Measurements from ENCODE around the gene SLC39A7.
A peak's percentile ranks its signal among the peaks of the same experiment; 100 is the strongest.

SLC39A7 gene

DNA sequence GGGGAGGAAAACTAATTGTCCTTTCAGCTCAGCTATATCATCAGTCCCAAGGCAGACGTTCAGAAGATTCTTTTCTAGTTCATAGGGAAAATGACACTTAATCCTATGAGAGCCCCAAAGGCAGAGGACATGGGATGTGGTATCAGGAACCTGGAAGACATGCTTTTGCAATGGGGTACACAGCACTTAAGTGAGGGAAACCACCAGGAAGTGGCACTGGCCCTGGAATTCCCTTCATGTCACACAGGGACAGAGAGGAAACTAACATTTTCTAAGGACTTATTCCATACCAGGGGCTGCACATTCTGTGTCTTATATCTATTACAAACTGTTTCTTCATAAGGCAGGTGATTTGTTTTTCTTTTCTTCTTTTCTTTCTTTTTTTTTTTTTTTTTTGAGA lies 42.8 kb downstream of the SLC39A7 start:
- peaks cover 12% of the 10 kb centered on the region for H3K27me3 ChIP-seq (ENCODE audit: insufficient read depth, low read length, poor library complexity)
- peaks cover 8% of the 10 kb centered on the region for H3K4me1 ChIP-seq (ENCODE audit: insufficient read depth, low read length)
- H3K4me2 ChIP-seq (ENCODE audit: insufficient read depth, low read length): no peak overlapping the region
- H3K36me3 ChIP-seq (ENCODE audit: insufficient read depth, low read length): no peaks in the 10 kb centered on the region
- H4K20me1 ChIP-seq (ENCODE audit: insufficient read depth, low read length): no peaks in the 10 kb centered on the region
- TF ChIP-seq, protein P1, sequence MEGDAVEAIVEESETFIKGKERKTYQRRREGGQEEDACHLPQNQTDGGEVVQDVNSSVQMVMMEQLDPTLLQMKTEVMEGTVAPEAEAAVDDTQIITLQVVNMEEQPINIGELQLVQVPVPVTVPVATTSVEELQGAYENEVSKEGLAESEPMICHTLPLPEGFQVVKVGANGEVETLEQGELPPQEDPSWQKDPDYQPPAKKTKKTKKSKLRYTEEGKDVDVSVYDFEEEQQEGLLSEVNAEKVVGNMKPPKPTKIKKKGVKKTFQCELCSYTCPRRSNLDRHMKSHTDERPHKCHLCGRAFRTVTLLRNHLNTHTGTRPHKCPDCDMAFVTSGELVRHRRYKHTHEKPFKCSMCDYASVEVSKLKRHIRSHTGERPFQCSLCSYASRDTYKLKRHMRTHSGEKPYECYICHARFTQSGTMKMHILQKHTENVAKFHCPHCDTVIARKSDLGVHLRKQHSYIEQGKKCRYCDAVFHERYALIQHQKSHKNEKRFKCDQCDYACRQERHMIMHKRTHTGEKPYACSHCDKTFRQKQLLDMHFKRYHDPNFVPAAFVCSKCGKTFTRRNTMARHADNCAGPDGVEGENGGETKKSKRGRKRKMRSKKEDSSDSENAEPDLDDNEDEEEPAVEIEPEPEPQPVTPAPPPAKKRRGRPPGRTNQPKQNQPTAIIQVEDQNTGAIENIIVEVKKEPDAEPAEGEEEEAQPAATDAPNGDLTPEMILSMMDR (IDR thresholded peaks at IDR 0.05; ENCODE audit: borderline replicate concordance, extremely low read depth, low read length, poor library complexity, severe bottlenecking): no peak
- TF ChIP-seq EZH2 (IDR thresholded peaks at IDR 0.05; ENCODE audit: borderline replicate concordance, low read depth, low read length, severe bottlenecking): no peak
- no peak overlapping the region for H3K9ac ChIP-seq (ENCODE audit: low read depth, low read length)
- no peak overlapping the region for H2AFZ ChIP-seq (ENCODE audit: low read depth, low read length)
- H3K79me2 ChIP-seq (ENCODE audit: insufficient read depth, low read length): no peaks in the 10 kb centered on the region
- H3K4me3 ChIP-seq (ENCODE audit: low read depth in 1 of 2, low read length in 2 of 2): no peak overlapping the region
- DNase-seq (no peak), ATAC-seq (ENCODE audit: insufficient read depth, low read depth) (no peak)
- H3K27ac ChIP-seq (ENCODE audit: low read length): no peak overlapping the region
- no peaks in the 10 kb centered on the region for H3K9me3 ChIP-seq (ENCODE audit: insufficient read depth, low read length, severe bottlenecking)

DNA sequence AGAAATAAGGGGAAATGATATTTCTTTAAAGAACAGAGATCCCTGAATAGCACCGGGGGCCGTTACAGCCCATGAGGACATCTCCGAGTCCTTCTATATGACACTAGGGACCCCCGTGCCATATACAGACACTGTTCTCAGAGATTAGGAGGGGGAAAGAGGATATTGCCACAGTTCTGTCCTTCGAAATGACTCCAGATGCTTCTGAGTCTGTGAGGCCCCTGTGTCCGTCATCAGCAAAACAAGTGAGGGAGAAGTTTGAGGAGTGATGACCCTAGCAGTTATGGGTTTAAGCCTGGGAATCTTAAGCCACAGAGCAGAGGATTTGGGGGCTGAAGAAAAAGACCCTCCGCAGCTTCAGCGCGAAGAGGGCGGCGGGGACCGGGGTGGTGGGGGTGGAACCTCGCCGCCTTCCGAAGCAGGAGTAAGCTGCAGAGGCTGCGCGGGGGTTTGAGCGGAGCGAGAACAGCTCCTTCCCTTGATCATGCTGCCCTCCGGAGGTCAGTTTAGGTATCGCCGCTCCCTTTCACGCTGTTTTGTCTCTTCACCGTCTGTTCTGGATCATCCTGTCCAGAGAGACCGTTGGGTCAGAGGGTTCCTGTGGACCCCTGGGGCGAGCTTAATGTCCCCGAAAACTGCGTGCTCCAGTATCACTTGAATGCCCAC lies 47.4 kb downstream of the SLC39A7 start:
- H3K27me3 ChIP-seq (ENCODE audit: insufficient read depth, low read length, poor library complexity): no peaks in the 10 kb centered on the region
- TF ChIP-seq, protein P1 (IDR thresholded peaks at IDR 0.05; ENCODE audit: borderline replicate concordance, extremely low read depth, low read length, poor library complexity, severe bottlenecking): peak; percentile 93
- no peak for TF ChIP-seq EZH2 (IDR thresholded peaks at IDR 0.05; ENCODE audit: borderline replicate concordance, low read depth, low read length, severe bottlenecking)
- peak overlapping the region; percentile 19 to 63; a peak in 3 of 4 replicates for H3K4me3 ChIP-seq (ENCODE audit: low read depth in 1 of 2, low read length in 2 of 2)
- peak; percentile 91 for DNase-seq
- H3K79me2 ChIP-seq (ENCODE audit: insufficient read depth, low read length): peaks cover 14% of the 10 kb centered on the region
- H3K36me3 ChIP-seq (ENCODE audit: insufficient read depth, low read length): peaks cover 18% of the 10 kb centered on the region
- peak overlapping the region; percentile 85 for H2AFZ ChIP-seq (ENCODE audit: low read depth, low read length)
- H3K4me1 ChIP-seq (ENCODE audit: insufficient read depth, low read length): peaks cover 39% of the 10 kb centered on the region
- peak overlapping the region; percentile 67 for H3K9ac ChIP-seq (ENCODE audit: low read depth, low read length)
- no peaks in the 10 kb centered on the region for H4K20me1 ChIP-seq (ENCODE audit: insufficient read depth, low read length)
- no peaks in the 10 kb centered on the region for H3K9me3 ChIP-seq (ENCODE audit: insufficient read depth, low read length, severe bottlenecking)
- peak overlapping the region; percentile 88 for H3K4me2 ChIP-seq (ENCODE audit: insufficient read depth, low read length)
- ATAC-seq (ENCODE audit: insufficient read depth, low read depth): peak; percentile 53
- peak overlapping the region; percentile 80 for H3K27ac ChIP-seq (ENCODE audit: low read length)

DNA sequence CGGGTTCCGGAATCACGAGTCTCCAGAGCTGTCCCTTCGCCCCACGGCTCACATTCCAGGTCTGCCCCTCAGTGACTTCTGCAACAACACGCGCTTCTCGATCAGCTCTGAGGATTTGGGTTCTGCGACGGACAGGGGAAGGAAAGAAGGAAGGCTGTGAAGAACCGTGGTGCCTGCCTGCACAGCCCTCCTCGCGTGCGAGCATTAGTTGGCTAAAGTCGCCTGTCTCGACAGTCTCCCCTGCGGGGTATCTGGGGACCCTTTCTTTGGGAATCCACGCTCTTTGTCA lies 47.9 kb downstream of the SLC39A7 start:
- peak overlapping the region; percentile 85 for H2AFZ ChIP-seq (ENCODE audit: low read depth, low read length)
- peak overlapping the region; percentile 88 for H3K4me2 ChIP-seq (ENCODE audit: insufficient read depth, low read length)
- DNase-seq (no peak), ATAC-seq (ENCODE audit: insufficient read depth, low read depth) (peak; percentile 15)
- H3K4me1 ChIP-seq (ENCODE audit: insufficient read depth, low read length): peaks cover 39% of the 10 kb centered on the region
- no peaks in the 10 kb centered on the region for H3K27me3 ChIP-seq (ENCODE audit: insufficient read depth, low read length, poor library complexity)
- H4K20me1 ChIP-seq (ENCODE audit: insufficient read depth, low read length): no peaks in the 10 kb centered on the region
- peak overlapping the region; percentile 19 to 63; a peak in 3 of 4 replicates for H3K4me3 ChIP-seq (ENCODE audit: low read depth in 1 of 2, low read length in 2 of 2)
- H3K27ac ChIP-seq (ENCODE audit: low read length): peak overlapping the region; percentile 80
- peaks cover 18% of the 10 kb centered on the region for H3K36me3 ChIP-seq (ENCODE audit: insufficient read depth, low read length)
- peak overlapping the region; percentile 67 for H3K9ac ChIP-seq (ENCODE audit: low read depth, low read length)
- no peaks in the 10 kb centered on the region for H3K9me3 ChIP-seq (ENCODE audit: insufficient read depth, low read length, severe bottlenecking)
- no peak for TF ChIP-seq EZH2 (IDR thresholded peaks at IDR 0.05; ENCODE audit: borderline replicate concordance, low read depth, low read length, severe bottlenecking)
- TF ChIP-seq, protein P1 (IDR thresholded peaks at IDR 0.05; ENCODE audit: borderline replicate concordance, extremely low read depth, low read length, poor library complexity, severe bottlenecking): no peak
- H3K79me2 ChIP-seq (ENCODE audit: insufficient read depth, low read length): peaks cover 14% of the 10 kb centered on the region

Data from DND-41 (cell line).